HG02938 (cell line): ENCODE results near the gene GNG7.
"Not testable (repeated sequence)": the region's sequence is repeated elsewhere in the genome, so short reads cannot be mapped to it uniquely, and the experiment has no call there.

Experiments
- ATAC-seq: cut with Tn5 transposase; IDR thresholded peaks from one replicate; pipeline ENCODE4 v1.9.1; 2021; ENCODE audit warnings: mild to moderate bottlenecking, moderate library complexity; ENCODE audit not compliant: unreplicated experiment

GNG7 gene

DNA sequence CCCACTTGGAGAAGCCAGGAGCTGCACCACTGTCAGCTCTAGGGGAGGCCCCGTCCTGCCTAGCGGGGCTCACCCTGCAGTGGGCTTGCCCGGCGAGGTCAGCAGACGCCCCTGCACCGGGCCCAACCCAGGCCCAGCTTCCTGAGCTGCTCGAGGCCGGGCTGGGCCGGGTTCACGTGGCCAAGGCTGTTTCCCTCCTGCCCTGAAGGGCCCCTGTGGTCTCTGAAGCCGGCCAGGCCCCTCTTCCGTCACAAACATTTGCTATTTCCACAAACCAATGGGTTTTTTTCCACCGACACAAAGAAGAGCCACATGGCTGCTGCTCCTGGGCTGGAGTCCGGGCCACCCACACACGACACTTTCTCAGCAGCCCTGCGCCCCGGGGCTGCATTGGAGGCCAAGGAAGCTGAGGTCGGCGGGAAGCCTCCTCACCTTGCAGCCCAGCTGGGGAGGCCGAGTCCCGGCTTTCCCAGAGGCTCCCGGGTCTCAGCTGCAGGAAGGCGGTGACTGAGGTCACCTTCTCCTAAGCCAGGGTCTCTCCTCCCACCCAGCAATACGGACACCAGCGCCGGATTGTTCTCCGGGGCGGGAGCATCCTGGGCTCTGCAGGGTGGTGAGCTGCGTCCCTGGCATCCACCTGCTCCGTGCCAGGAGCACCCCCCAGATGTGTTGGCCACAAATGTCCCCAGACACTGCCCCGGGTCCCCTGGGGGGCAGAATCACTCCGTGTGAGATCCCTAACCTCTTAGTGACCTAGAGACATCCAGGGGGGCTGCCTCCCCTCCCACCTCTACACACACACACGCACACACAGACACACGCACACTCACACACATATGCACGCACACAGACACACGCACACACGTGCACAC, 146.0 kb downstream of the GNG7 start:
- ATAC-seq, result no peak

DNA sequence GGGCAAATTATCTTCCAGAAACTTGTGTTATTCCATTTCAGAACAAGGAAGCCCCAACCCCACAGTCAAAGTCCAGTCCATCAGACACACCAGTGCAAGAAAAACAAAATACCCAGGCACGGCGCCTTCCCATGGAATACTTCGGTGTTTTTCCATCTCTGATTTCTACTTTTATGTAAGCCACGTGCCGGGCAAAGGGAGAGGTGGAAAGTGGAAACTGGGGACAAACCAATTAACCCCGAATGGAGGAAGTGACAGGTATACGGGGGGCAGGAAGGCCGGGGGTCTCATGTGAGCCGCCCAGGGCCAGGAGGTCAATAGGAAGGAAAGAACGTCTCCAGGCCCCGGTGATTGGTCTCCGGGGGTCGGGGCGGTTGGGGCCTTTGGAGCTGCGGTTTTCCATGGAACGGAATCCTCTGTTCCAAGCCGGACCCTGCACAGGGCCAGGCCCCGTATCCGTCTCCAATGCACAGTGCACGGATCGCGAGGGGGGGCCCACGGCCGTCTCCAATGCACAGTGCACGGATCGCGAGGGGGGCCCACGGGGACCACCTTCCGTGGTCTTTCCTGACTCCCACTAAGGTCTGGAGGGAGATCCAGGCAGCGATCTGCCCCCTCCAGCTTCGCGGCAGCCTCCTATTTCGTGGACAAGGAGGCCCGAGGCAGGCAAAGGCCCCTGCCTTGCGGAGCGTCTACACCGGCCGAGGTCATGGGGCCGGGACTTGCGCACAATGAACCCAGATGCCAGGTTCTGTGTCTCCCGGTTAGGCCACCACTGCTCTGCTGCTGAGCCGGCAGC, 146.9 kb downstream of the GNG7 start:
- no peak for ATAC-seq

DNA sequence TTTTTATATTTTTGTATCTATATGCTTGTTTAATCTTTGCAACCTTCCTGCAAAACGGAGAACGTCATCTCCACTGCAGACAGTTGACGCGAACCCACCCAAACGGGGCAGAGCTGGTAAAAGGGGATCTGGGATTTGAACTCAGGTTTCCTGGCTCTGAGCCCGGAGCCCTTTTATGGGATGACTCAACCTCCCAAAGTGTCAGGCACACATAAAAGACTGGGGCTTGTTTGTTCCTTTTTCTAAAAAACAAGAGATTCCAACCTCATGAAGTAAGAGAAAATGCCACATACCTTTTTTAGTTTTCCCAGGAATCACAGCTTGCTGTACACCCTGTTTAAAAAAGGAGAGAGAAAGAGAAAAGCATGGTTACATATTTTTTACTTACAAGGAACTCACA, 147.6 kb downstream of the GNG7 start:
- no peak for ATAC-seq

DNA sequence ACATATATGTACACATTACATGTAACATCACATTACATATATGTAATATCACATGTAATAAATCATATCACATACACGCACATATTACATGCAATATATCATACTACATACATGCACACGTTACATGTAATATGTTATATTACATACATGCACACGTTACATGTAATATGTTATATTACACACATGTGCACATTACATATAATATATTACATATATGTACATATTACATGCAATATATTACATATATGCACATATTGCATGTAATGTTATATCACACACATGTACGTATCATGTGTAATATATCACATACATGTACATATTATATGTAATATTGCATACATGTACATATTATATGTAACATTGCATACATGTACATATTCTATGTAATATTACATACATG, 149.0 kb downstream of the GNG7 start:
- no peak for ATAC-seq

DNA sequence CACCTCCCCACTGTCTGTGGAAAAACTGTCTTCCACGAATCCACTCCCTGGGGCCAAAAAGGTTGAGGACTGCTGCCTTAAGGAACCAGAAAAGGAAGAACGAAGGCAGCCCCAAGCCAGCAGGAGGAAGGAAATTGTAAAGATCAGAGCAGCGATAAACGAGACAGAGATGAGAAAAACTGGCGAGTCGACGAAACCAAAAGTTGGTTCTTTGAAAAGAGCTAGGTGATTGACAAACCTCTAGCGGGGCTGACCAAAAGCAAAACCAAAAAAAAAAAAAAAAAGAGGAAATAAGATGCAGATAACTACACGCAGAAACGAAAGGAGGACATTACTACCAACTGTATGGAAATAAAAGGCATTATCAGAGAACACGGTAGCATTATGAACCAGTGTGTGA, 149.6 kb downstream of the GNG7 start:
- peak; percentile 51 for ATAC-seq

DNA sequence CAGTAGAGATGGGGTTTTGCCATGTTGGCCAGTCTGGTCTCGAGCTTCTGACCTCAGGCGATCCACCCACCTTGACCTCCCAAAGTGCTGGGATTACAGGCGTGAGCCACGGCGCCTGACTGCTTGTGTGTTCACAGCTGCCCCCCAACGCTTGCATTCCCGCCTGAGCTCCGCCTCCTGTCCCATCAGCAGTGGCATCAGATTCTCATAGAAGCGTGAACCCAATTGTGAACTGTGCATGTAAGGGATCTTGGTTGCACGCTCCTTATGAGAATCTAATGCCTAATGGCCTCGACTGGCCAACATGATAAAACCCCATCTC, 150.7 kb downstream of the GNG7 start:
- no peak for ATAC-seq

DNA sequence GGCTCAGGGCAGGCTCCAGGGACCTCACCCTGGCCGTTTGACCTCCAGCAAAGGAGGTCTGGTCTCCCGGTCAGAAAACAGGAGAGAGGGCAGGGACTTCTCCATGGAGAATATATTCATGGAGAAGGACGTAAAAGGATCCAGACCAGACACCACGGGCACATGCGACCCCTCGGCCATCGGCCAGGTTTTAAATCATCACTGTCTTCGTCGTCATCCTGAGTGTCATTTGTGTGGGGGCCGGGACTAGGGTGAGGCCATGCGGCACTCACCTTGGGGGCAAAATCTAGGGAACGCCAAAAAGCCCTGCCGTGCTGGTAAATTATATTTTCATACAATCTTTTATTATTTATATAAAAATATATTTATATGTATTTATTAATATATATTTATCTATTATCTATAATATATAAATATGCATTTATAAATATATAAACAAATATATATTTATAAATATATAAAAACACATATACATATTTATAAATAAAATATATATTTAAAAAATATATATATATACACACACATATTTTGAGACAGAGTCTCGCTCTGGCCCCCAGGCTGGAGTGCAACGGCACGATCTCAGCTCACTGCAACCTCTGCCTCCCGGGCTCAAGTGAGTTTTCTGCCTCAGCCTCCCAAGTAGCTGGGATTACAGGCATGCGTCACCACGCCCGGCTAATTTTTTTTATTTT, 151.2 kb downstream of the GNG7 start:
- no peak for ATAC-seq

DNA sequence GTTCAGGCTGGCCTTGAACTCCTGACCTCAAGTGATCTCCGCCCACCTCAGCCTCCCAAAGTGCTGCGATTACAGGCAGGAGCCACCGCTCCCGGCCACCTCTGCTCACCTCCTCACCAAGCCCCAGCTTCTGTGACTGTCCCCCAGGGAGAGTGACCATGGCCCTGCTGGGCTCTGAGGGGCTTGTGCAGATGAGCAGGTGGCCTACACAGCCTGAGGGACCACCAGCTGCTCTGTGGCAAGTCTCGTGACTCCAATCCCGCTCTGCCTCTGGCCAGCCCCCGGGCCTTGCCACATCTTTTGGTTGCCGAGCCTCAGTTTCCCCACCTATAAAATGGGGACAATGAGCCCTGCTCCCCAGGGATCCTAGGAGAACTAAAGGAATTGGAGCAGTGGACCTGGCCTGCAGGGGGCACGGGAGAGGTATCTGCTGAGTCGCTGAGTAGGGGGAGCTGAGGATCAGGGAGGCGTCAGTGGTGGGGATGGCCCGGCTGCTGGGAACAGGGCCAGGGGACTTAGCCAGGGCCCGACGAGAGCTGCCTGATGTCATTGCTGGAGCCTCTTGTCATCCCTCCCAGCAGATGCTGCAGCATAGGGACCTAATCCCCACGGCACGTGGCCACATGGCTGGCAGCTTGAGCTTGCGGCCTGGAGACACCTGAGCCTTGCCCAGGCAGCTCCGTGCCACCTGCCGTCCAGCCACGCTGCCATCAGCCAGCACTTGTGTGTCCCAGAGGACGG, 151.9 kb downstream of the GNG7 start:
- ATAC-seq, result no peak

DNA sequence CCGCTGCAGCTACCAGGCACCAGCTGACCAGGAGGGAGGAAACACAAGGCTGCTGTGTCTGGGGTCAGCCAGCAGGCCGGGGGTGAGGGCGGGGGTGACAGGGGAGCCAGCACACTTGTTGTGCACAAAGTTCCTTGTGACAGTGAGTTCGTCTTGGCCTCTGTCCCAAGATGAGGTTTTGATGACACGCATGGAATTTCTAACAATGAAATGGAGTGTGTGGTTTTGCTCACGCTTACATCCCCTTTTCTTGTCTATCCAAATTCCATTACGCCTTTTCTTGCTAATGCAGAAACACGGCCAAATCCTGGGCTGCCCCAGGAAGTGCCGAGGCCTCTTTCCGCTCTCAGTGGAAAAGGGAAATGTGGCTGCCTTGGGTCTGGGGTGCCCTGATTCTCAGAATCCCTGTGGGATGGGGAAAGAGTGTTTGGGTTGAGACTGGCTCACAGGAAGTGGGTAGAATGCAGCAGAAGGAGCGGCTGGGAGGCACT, 152.7 kb downstream of the GNG7 start:
- no peak for ATAC-seq

DNA sequence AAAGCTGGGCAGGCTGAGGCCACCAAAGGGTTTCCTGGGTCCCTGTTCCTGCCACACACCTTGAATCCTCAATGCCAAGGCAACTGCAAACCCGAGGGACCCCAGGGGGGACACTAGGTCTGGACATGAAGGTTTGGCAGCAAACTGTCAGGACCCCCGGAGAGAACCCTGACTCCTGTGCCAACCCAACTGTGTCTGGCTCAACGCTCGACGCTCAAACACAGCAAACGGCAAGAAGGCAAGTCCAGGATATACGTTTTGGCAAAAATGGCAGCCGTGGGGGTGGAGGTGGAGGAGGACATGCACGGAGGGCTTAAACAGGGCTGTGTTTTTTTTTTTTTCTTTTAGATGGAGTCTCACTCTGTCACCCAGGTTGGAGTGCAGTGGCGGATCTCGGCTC, 153.5 kb downstream of the GNG7 start:
- no peak for ATAC-seq

DNA sequence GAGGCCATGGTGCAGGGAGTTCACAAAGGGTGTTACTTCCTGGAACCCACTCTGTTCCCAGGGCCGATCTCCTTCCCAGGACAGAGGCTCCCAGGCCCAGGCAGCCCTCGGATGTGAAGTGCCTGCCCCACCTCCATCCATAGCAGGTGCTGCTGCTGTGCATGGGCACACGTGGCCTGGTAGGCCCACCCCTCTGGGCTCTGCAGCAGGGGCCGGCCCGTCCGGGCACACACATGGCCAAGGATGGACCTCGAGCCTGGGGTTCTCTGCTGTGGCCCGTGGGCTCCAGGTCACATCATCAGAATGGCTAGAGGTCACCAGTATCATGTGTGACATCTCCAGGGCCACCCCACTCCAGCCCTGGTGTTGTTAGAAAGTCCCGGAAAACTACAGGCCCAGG, 154.8 kb downstream of the GNG7 start:
- no peak for ATAC-seq

DNA sequence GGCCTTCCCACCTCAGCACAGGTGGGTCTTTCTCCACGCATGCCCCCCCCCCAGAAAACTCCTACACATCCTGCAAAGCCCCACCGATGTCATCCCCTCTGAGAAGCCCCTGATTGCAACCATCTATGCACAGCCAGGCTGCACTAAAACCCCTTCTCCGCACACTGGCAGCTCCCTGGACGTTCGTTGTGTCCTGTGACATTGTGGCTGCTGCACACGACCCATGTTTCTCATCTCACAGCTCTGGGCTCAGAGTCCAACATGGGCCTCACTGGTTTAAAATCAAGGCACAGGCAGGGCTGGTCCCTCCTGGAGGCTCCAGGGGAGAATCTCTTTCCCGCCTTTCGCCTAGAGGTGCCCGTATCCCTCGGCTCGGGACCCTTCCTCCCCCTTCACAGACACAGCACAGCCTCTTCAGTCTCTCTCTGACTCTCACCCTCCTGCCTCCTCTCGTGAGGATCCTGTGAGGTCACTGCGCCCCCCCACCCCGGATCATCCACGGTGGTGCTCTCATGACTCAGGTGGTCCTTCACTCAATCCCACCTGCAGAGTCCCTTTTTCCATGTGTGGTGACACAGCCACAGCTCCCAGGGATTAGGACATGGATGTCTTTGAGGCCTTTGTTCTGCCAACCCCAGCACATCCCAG, 155.3 kb downstream of the GNG7 start:
- ATAC-seq, result no peak

DNA sequence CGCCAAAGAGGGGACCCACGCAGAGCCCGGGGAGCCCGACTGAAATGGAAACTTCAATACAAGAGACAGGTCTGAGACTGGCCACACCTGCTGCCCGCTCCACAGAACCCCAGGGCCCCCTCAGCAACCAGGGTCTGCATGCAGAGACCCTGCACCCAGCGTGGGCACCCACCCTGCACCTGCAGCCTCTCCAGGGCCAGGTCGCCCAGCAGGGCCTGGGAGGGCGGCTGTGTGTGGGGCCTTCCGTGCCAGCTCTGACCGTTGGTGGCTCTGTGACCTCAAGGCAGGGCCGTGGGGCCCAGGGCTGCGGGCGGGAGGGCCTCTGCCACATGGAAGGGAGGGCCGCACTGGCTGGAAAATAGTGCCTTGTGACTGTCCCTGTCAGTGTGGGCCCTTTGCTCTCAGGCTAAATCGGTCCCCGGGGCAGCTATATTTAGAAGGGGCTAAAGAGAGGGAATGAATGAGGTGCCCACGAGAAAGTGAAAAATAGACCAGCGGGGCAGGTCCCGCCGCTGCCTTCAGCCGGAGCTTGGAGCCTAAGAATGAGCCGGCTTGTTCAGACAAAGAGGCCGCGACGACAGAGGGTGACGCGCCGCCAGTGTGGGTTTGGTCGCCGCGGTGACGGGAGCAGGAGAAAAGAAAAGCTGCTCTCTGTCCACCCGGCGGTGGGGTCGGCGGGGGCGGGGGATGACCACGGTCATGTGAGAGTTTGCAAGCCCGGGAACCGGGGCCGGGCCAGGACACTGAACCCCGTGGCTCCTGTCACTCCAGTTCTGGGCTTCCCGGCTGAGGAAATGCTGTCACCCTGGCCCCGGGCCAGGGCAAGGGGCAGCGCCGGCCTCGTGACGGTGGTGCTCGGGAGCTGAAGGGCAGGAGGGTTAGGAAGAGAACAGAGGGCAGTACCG, 156.1 kb downstream of the GNG7 start:
- no peak for ATAC-seq

DNA sequence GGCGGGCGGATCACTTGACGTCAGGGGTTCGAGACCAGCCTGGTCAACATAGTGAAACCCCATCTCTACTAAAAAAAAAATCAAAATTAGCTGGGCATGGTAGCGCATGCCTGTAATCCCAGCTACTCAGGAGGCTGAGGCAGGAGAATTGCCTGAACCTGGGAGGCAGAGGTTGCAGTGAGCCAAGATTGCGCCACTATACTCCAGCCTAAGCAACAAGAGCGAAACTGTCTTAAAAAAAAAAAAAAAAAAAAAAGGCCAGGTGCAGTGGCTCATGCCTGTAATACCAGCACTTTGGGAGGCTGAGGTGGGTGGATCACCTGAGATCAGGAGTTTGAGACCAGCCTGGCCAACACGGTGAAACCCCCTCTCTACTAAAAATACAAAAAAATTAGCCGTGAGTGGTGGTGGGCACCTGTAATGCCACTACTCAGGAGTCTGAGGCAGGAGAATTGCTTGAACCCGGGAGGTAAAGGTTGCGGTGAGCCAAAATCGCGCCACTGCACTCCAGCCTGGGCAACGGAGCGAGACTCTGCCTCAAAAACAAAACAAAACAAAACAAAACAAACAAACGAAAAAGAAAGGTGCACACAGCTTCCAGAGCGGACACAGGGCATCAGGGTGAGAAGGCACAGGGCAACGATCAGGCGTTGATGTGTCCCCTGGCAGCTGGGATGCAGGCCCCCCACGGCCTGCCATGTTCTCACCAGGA, 156.9 kb downstream of the GNG7 start:
- ATAC-seq, result not testable (repeated sequence)

DNA sequence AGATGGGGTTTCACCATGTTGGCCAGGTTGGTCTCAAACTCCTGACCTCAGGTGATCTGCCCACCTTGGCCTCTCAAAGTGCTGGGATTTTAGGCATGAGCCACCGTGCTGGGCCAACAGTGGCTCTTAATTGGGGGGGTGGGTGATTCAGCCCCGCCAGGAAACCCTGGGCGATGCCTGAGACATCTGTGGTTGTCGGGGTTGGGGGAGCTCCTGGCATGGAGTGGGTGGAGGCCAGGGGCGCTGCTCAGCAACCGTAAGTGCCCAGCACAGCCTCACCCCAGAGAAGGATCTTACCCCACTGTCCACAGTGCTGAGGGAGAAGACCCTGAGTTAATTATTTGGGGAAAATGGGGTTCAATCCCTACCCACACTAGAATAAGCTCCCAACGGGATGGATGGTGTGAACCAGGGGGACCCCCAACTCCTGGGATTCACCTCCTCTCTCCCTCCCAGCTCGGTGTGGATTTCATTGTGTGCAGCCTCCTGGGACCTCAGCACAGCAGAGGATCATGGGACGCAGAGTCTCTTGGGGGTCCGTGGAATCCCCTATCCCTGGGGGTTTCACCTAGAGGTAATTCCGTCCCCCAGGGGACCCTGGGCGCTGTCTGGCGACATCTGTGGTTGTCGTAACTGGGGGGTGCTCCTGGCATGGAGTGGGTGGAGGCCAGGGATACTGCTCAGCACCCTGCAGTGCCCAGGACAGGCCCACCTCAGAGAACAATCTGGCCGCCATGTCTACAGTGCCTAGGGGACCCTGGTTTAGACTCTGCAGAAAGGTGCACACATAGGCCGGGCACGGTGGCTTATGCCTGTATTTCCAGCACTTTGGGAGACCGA, 157.7 kb downstream of the GNG7 start:
- no peak for ATAC-seq

DNA sequence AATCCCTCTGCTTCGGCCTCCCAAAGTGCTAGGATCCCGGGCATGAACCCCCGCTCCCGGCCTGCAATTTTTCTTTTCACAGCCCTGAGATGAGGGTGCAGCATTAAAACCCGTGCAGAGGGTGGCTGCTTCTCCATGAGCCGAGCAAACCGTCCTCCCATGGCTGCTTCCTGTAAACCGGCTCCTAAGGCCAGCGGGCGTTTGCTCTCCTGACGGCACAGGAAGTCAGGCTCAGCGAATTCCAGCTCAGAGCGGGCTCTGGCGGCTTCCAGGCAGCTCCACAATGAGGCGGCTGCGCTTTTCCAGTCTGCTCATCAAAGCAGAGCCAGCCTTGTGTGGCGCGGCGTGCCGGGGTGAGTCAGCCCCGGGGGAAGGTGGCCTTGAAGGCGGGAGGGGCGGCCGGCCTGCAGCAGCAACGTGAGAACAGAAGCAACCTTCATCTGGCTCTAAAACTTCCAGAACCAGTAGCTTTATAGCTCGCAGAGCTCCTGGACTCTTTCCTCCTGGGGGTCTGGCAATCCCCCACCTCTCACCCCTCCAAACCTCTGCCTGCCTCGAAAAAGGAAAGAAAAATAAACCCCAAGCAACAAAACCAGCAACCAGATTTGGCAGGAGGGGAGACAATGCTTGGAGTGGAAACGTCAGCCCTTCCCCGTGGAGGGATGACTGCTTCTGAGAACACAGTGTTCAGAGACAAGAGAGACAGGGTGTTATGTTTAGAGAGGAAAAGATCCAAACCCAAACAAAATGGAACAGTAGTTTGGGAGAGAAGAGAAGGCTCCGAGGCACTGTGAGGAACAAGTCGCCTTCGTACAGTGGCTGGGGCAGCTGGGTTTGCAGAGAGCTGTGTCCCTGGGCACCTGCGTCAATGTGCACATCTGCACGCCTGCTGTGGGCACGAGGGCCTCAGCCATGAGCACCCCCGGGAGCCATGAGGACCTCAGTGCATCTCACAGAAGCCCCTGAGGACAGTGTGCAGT, 158.7 kb downstream of the GNG7 start:
- ATAC-seq, result no peak

DNA sequence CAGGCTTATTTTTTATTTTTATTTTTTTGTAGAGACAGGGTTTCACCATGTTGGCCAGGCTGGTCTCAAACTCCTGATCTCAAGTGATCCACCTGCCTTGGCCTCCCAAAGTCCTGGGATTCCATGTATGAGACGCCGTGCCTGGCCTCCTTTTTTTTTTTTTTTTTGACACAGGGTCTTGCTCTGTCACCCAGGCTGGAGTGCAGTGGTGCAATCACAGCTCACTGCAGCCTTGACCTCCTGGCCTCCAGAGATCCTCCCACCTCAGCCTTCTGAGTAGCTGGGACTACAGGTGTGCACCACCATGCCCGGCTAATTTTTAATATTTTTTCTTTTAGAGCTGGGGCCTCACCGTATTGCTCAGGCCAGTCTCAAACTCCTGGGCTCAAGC, 159.4 kb downstream of the GNG7 start:
- not testable (repeated sequence) for ATAC-seq
